Karpas-422 (cell line): ENCODE results near the gene MATR3. TPM values are rescaled to one million over a fixed set of nuclear protein-coding genes. Genes with fewer than 3 reads are reported as not detected.

ENCODE experiments used
- DNase-seq: peaks from one replicate; pipeline ENCODE4 v3.0.0-alpha.2; 2015
- H2AFZ ChIP-seq: fragments of 200-600 bp; sonication (generic); 2 replicates; pipeline ENCODE4 v1.6.1; 2014; ENCODE audit warnings: antibody characterized with exemption, low read length, mixed read lengths
- H3K27ac ChIP-seq: fragments of 200-600 bp; sonication (generic); 2 replicates; pipeline ENCODE4 v1.5.1; 2014; ENCODE audit warnings: mild to moderate bottlenecking, low read length, moderate library complexity
- H3K27me3 ChIP-seq: fragments of 200-600 bp; sonication (generic); 2 replicates; pipeline ENCODE4 v1.6.1; 2014; ENCODE audit warnings: low read length, mixed read lengths
- H3K36me3 ChIP-seq: fragments of 200-600 bp; sonication (generic); 2 replicates; pipeline ENCODE4 v1.6.1; 2014; ENCODE audit warnings: low read length, mixed read lengths; ENCODE audit not compliant: insufficient read depth
- H3K4me1 ChIP-seq: fragments of 200-600 bp; sonication (generic); 2 replicates; pipeline ENCODE4 v1.6.1; 2014; ENCODE audit warnings: mild to moderate bottlenecking, low read length, mixed read lengths
- H3K4me2 ChIP-seq: fragments of 200-600 bp; sonication (generic); 2 replicates; pipeline ENCODE4 v1.6.1; 2014; ENCODE audit warnings: low read length, low read depth, mild to moderate bottlenecking; ENCODE audit not compliant: poor library complexity, severe bottlenecking
- H3K4me3 ChIP-seq: fragments of 200-600 bp; sonication (generic); 2 replicates; pipeline ENCODE4 v1.5.1; 2014; ENCODE audit warnings: mild to moderate bottlenecking, antibody characterized with exemption, low read length, mixed read lengths
- H3K79me2 ChIP-seq: fragments of 200-600 bp; sonication (generic); 2 replicates; pipeline ENCODE4 v1.6.1; 2014; ENCODE audit warnings: mild to moderate bottlenecking, low read length, mixed read lengths
- H3K9ac ChIP-seq: fragments of 200-600 bp; sonication (generic); 2 replicates; pipeline ENCODE4 v1.6.0; 2014; ENCODE audit warnings: low read length
- H3K9me2 ChIP-seq: fragments of 200-600 bp; sonication (generic), shearing (Covaris generic); replicated peaks from 2 replicates; pipeline ENCODE4 v1.6.0; 2014; ENCODE audit warnings: mild to moderate bottlenecking, low read length, moderate library complexity; ENCODE audit not compliant: insufficient read depth
- H3K9me3 ChIP-seq: fragments of 300-700, 200-600 bp; sonication (generic); 2 replicates; pipeline ENCODE4 v1.6.1; 2014; ENCODE audit warnings: low read length, mixed read lengths
- H4K20me1 ChIP-seq: fragments of 200-600 bp; sonication (generic); 2 replicates; pipeline ENCODE4 v1.6.1; 2014; ENCODE audit warnings: mild to moderate bottlenecking, antibody characterized with exemption, low read length, low read depth; ENCODE audit not compliant: insufficient read depth
- total RNA-seq: library from RNA; depleted of rRNA; stranded (reverse); fragments of >200 nt; shearing (Covaris generic); gene quantifications from 2 replicates; pipeline ENCODE4 v1.2.3, GENCODE V29; 2014; ENCODE audit warnings: low replicate concordance; rRNA removed

The MATR3 gene, protein sequence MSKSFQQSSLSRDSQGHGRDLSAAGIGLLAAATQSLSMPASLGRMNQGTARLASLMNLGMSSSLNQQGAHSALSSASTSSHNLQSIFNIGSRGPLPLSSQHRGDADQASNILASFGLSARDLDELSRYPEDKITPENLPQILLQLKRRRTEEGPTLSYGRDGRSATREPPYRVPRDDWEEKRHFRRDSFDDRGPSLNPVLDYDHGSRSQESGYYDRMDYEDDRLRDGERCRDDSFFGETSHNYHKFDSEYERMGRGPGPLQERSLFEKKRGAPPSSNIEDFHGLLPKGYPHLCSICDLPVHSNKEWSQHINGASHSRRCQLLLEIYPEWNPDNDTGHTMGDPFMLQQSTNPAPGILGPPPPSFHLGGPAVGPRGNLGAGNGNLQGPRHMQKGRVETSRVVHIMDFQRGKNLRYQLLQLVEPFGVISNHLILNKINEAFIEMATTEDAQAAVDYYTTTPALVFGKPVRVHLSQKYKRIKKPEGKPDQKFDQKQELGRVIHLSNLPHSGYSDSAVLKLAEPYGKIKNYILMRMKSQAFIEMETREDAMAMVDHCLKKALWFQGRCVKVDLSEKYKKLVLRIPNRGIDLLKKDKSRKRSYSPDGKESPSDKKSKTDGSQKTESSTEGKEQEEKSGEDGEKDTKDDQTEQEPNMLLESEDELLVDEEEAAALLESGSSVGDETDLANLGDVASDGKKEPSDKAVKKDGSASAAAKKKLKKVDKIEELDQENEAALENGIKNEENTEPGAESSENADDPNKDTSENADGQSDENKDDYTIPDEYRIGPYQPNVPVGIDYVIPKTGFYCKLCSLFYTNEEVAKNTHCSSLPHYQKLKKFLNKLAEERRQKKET
- 188 and 245 TPM in 2 replicates for total RNA-seq

- H4K20me1 ChIP-seq, result peaks cover 42% of the 10 kb centered on the region
- H3K79me2 ChIP-seq, result peaks cover 58% of the 10 kb centered on the region
- peak within 1 kb of the TSS; percentile 82 for H3K27ac ChIP-seq
- peak within 1 kb of the TSS; percentile 92 for H3K4me2 ChIP-seq
- H3K27me3 ChIP-seq, result no peaks in the 10 kb centered on the region
- H3K36me3 ChIP-seq, result peaks cover 16% of the 10 kb centered on the region; the same call in 1 of the 2 replicates
- peak within 1 kb of the TSS; percentile 72 for H2AFZ ChIP-seq
- peak; percentile 97 for DNase-seq
- H3K9ac ChIP-seq, result peak within 1 kb of the TSS; percentile 97
- H3K4me1 ChIP-seq, result peaks cover 43% of the 10 kb centered on the region
- peak within 1 kb of the TSS; percentile 91 for H3K4me3 ChIP-seq
- no peaks in the 10 kb centered on the region for H3K9me2 ChIP-seq
- no peaks in the 10 kb centered on the region for H3K9me3 ChIP-seq
These were observed at the start of gene MATR3 for GRCh38 chr5:139293507-139294373. MATR3 (plus strand) TSS chr5:139293740; CDS start chr5:139307416, 13,676 bp downstream.

DNA sequence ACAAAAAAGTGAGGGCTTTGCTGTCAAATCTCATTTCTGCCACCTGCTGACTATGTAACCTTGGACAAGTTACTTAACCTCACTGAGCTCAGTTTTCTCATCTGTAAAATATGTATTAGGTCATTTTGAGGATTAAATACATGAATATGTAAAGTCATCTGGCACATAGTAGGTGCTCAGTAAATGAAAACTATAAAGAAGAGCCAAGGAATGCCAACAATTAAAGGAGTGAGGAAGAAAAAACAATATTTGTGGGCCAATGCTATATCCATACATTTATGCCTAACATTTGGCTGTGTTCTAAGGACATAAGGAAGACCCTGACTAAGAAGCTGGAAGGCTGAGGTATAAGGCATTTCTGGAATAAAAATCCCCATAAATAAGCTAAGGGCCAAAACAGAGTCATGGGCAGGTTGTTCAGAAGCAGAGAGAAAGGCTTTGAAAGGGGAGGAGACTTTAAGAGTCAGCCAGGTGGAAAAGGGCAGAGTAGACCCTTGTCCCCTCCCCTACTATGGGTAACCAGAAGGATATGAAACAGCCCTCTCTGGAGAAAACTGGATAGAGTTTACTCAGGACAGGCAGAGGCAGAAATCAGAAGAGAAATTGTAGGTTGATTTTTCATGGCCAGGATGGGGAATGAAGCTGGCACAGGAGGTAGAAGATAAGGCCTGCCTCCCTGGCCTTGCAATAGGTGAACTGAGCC is 47.8 kb upstream of the MATR3 start:
- no peak overlapping the region for H3K9ac ChIP-seq
- no peak overlapping the region for H3K4me2 ChIP-seq
- H3K9me3 ChIP-seq, result no peaks in the 10 kb centered on the region
- H3K27me3 ChIP-seq, result no peaks in the 10 kb centered on the region
- no peaks in the 10 kb centered on the region for H4K20me1 ChIP-seq
- no peaks in the 10 kb centered on the region for H3K4me1 ChIP-seq
- no peaks in the 10 kb centered on the region for H3K79me2 ChIP-seq
- no peak overlapping the region for H2AFZ ChIP-seq
- H3K9me2 ChIP-seq, result no peaks in the 10 kb centered on the region
- DNase-seq, result no peak
- no peak overlapping the region for H3K4me3 ChIP-seq
- H3K27ac ChIP-seq, result no peak overlapping the region
- H3K36me3 ChIP-seq, result no peaks in the 10 kb centered on the region

- no peaks in the 10 kb centered on the region for H3K79me2 ChIP-seq
- no peaks in the 10 kb centered on the region for H4K20me1 ChIP-seq
- no peaks in the 10 kb centered on the region for H3K4me1 ChIP-seq
- no peak overlapping the region for H2AFZ ChIP-seq
- no peak overlapping the region for H3K4me3 ChIP-seq
- DNase-seq, result no peak
- H3K36me3 ChIP-seq, result no peaks in the 10 kb centered on the region
- H3K27ac ChIP-seq, result no peak overlapping the region
- H3K9ac ChIP-seq, result no peak overlapping the region
- H3K27me3 ChIP-seq, result no peaks in the 10 kb centered on the region
- H3K4me2 ChIP-seq, result no peak overlapping the region
- H3K9me2 ChIP-seq, result no peaks in the 10 kb centered on the region
- H3K9me3 ChIP-seq, result no peaks in the 10 kb centered on the region
These were observed 47.1 kb upstream of the MATR3 start for GRCh38 chr5:139246394-139246793.

DNA sequence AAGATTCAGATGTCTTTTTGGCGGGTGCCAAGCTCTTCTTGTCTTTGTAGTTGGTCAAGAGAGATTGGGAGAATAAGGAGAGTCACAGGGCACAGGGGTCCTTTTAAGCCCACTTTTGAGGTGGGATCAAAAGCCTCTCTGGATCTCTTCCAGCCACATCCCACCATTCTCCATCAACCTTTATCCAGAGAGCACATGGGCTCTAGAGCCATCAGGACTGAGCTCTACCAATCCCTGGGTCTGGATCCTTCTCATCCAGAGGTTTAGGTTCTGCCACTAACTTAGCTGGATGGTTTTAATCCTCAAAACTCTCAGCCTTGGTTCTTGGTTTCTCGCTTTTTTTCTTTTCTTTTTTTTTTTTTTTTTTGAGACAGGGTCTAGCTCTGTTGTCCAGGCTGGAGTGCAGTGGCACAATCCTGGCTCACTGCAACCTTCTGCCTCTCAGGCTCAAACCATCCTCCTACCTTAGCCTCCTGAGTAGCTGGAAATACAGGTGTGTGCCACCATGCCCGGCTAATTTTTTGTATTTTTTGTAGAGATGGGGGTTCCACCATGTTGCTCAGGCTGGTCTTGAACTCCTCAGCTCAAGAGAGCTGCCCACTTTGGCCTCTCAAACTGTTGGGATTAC is 44.6 kb upstream of the MATR3 start:
- no peaks in the 10 kb centered on the region for H3K9me3 ChIP-seq
- H3K27ac ChIP-seq, result no peak overlapping the region
- H2AFZ ChIP-seq, result no peak overlapping the region
- no peaks in the 10 kb centered on the region for H3K9me2 ChIP-seq
- no peaks in the 10 kb centered on the region for H4K20me1 ChIP-seq
- H3K4me1 ChIP-seq, result no peaks in the 10 kb centered on the region
- H3K4me2 ChIP-seq, result no peak overlapping the region
- DNase-seq, result no peak
- no peaks in the 10 kb centered on the region for H3K27me3 ChIP-seq
- H3K9ac ChIP-seq, result no peak overlapping the region
- no peak overlapping the region for H3K4me3 ChIP-seq
- H3K36me3 ChIP-seq, result no peaks in the 10 kb centered on the region
- H3K79me2 ChIP-seq, result no peaks in the 10 kb centered on the region

GRCh38 chr5:139251281-139251687 is 42.3 kb upstream of the MATR3 start:
- Histone ChIP-seq H3K9me2 (no peaks in the 10 kb centered on the region), H3K4me2 (no peak overlapping the region), H3K79me2 (no peaks in the 10 kb centered on the region), H3K4me1 (no peaks in the 10 kb centered on the region), H3K4me3 (no peak overlapping the region), H3K27ac (no peak overlapping the region), H3K9me3 (no peaks in the 10 kb centered on the region), H2AFZ (no peak overlapping the region), H4K20me1 (no peaks in the 10 kb centered on the region), H3K9ac (no peak overlapping the region), H3K36me3 (no peaks in the 10 kb centered on the region), H3K27me3 (no peaks in the 10 kb centered on the region)
- peak; percentile 54 for DNase-seq

- Histone ChIP-seq H2AFZ (no peak overlapping the region), H3K9ac (no peak overlapping the region), H3K9me3 (no peaks in the 10 kb centered on the region), H3K79me2 (no peaks in the 10 kb centered on the region), H3K9me2 (no peaks in the 10 kb centered on the region), H4K20me1 (no peaks in the 10 kb centered on the region), H3K4me3 (no peak overlapping the region), H3K36me3 (no peaks in the 10 kb centered on the region), H3K27me3 (no peaks in the 10 kb centered on the region), H3K27ac (no peak overlapping the region), H3K4me2 (no peak overlapping the region), H3K4me1 (no peaks in the 10 kb centered on the region)
- no peak for DNase-seq
These were observed 41.7 kb upstream of the MATR3 start for GRCh38 chr5:139251695-139252288.

DNA sequence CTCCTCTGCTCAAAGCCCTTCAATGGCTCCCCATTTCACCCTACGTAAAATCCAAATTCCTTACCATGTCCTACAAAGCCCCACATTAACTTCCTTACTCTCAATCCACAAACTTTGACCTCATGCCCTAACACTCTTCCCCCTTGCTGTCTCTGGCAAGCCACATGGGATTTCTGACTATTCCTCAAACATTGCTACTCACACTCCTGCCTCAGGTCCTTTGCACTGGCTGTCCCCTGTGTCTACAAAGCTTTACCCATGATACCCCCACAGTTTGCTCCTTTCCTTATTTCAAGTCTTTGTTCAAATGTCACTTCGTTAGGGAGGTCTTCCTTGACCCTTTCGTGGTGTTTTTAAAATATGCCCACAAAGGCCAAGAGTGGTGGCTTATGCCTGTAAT is 40.4 kb upstream of the MATR3 start:
- Histone ChIP-seq H4K20me1 (no peaks in the 10 kb centered on the region), H3K9ac (no peak overlapping the region), H3K4me2 (no peak overlapping the region), H3K4me1 (no peaks in the 10 kb centered on the region), H3K27me3 (no peaks in the 10 kb centered on the region), H3K27ac (no peak overlapping the region), H3K9me2 (no peaks in the 10 kb centered on the region), H3K9me3 (no peaks in the 10 kb centered on the region), H3K36me3 (no peaks in the 10 kb centered on the region), H3K79me2 (no peaks in the 10 kb centered on the region), H3K4me3 (no peak overlapping the region), H2AFZ (no peak overlapping the region)
- no peak for DNase-seq
